SK-N-SH (cell line): ENCODE results near the gene STK4. TPM values are rescaled to one million over a fixed set of nuclear protein-coding genes. Genes with fewer than 3 reads are reported as not detected.

ENCODE experiments used
- CTCF ChIA-PET: fragments of 300-600, 350-600 bp; formaldehyde crosslinking; extraction: SDS; loops from one replicate; lab custom pipeline; 2021; lab: Yijun Ruan, JAX
- POLR2A ChIA-PET: fragments of 350-600 bp; sonication (Branson Sonifier 250); formaldehyde crosslinking; extraction: SDS; loops from one replicate; lab custom pipeline; 2020; ENCODE audit warnings: antibody characterized with exemption, inconsistent platforms; lab: Yijun Ruan, JAX
- DNase-seq: peaks from one replicate; pipeline ENCODE4 v3.0.0; 2012
- H2AFZ ChIP-seq: fragments of 200-600 bp; sonication (generic); 2 replicates; pipeline ENCODE4 v1.8.1; 2016; ENCODE audit warnings: antibody characterized with exemption, mild to moderate bottlenecking, low read depth
- H3F3A ChIP-seq: fragments of 200-600 bp; sonication (generic); replicated peaks from 2 replicates; pipeline ENCODE3; 2016; ENCODE audit warnings: antibody characterized with exemption, mild to moderate bottlenecking; ENCODE audit not compliant: insufficient read depth
- H3K27ac ChIP-seq, 2 experiments: fragments of 200-500 bp in 1 of 2; fragments of 200-600 bp in 1 of 2; sonication (Bioruptor generic) in 1 of 2; sonication (generic), shearing (Covaris generic) in 1 of 2; 2 replicates each; pipeline versions ENCODE4 v1.5.1 to v1.6.1; 2014 to 2016; ENCODE audit warnings: low read depth in 2 of 2, inconsistent platforms in 1 of 2, low read length in 1 of 2, mild to moderate bottlenecking in 1 of 2, mixed read lengths in 1 of 2
- H3K27me3 ChIP-seq: fragments of 200-600 bp; sonication (generic), shearing (Covaris generic); 2 replicates; pipeline ENCODE4 v1.6.1; 2016; ENCODE audit warnings: mixed run types; ENCODE audit not compliant: insufficient read depth
- H3K36me3 ChIP-seq, 2 experiments: fragments of 200-500 bp in 1 of 2; fragments of 200-600 bp in 1 of 2; sonication (Bioruptor generic) in 1 of 2; sonication (generic) in 1 of 2; replicated peaks in 1 of 2; 2 replicates each; pipeline versions ENCODE3 to v1.5.1; 2014 to 2016; ENCODE audit warnings: low read length in 1 of 2, mild to moderate bottlenecking in 1 of 2; ENCODE audit not compliant: insufficient read depth in 2 of 2, control insufficient read depth in 1 of 2
- H3K4me1 ChIP-seq, 2 experiments: fragments of 200-500 bp in 1 of 2; fragments of 200-600 bp in 1 of 2; sonication (Bioruptor generic) in 1 of 2; sonication (generic), shearing (Covaris generic) in 1 of 2; 2 replicates each; pipeline versions ENCODE4 v1.5.1 to v1.6.1; 2014 to 2016; ENCODE audit warnings: low read depth in 1 of 2, low read length in 1 of 2, mixed run types in 1 of 2; ENCODE audit not compliant: insufficient read depth in 2 of 2, control insufficient read depth in 1 of 2
- H3K4me2 ChIP-seq: fragments of 200-600 bp; sonication (generic), shearing (Covaris generic); 2 replicates; pipeline ENCODE4 v1.6.1; 2017; ENCODE audit warnings: mixed run types
- H3K4me3 ChIP-seq, 2 experiments: fragments of 200-500 bp in 1 of 2; fragments of 200-600 bp in 1 of 2; sonication (Bioruptor generic) in 1 of 2; sonication (generic), shearing (Covaris generic) in 1 of 2; 2 replicates each; pipeline versions ENCODE4 v1.5.1 to v1.8.1; 2014 to 2016; ENCODE audit warnings: low read depth in 2 of 2, inconsistent platforms in 1 of 2, low read length in 1 of 2, mild to moderate bottlenecking in 1 of 2, mixed read lengths in 1 of 2, moderate library complexity in 1 of 2
- H3K79me2 ChIP-seq: fragments of 200-600 bp; sonication (generic); 2 replicates; pipeline ENCODE4 v1.8.1; 2017; ENCODE audit warnings: mild to moderate bottlenecking; ENCODE audit not compliant: insufficient read depth
- H3K9ac ChIP-seq: fragments of 200-600 bp; sonication (generic); 2 replicates; pipeline ENCODE4 v1.6.1; 2017; ENCODE audit warnings: mixed run types
- H3K9me2 ChIP-seq: fragments of 200-600 bp; sonication (generic); 2 replicates; pipeline ENCODE4 v1.6.1; 2017; ENCODE audit warnings: mixed run types
- H3K9me3 ChIP-seq: fragments of 200-600 bp; sonication (generic); 2 replicates; pipeline ENCODE4 v1.6.1; 2017; ENCODE audit warnings: mixed run types, mild to moderate bottlenecking, moderate library complexity
- H4K20me1 ChIP-seq: fragments of 200-600 bp; sonication (generic); 2 replicates; pipeline ENCODE4 v1.6.1; 2017; ENCODE audit warnings: mild to moderate bottlenecking, mixed run types; ENCODE audit not compliant: insufficient read depth
- CHD2 ChIP-seq: fragments of 150-350 bp; IDR thresholded peaks from 2 replicates; pipeline ENCODE4 v1.6.1; 2018; ENCODE audit warnings: low read length; ENCODE audit not compliant: partially characterized antibody
- CTCF ChIP-seq: fragments of 200-600 bp; sonication (generic); IDR thresholded peaks from 2 replicates; pipeline ENCODE4 v1.6.1; 2017; ENCODE audit warnings: antibody characterized with exemption, mild to moderate bottlenecking, moderate library complexity
- ELF1 ChIP-seq: IDR thresholded peaks from 2 replicates; pipeline ENCODE4 v1.4.0; 2012
- EP300 ChIP-seq, 2 experiments: IDR thresholded peaks; 2 replicates each; pipeline versions ENCODE4 v1.4.0 to v1.6.1; 2012; ENCODE audit warnings: borderline replicate concordance in 1 of 2, low read depth in 1 of 2, low read length in 1 of 2
- FOSL2 ChIP-seq: IDR thresholded peaks from 2 replicates; pipeline ENCODE4 v1.4.0; 2012; ENCODE audit warnings: low read depth, mild to moderate bottlenecking, moderate library complexity, borderline replicate concordance
- FOXJ3 ChIP-seq: sonication (generic); formaldehyde crosslinking; IDR thresholded peaks from 2 replicates; pipeline ENCODE4 v1.5.1; 2020; ENCODE audit warnings: mild to moderate bottlenecking, missing genetic modification reagents
- FOXM1 ChIP-seq: IDR thresholded peaks from 2 replicates; pipeline ENCODE4 v1.4.0; 2012; ENCODE audit warnings: low read depth, mild to moderate bottlenecking
- GABPA ChIP-seq: IDR thresholded peaks from 2 replicates; pipeline ENCODE4 v1.4.0; 2012; ENCODE audit warnings: low read depth, mild to moderate bottlenecking
- GATA2 ChIP-seq: sonication (generic); formaldehyde crosslinking; IDR thresholded peaks from 2 replicates; pipeline ENCODE4 v1.5.0; 2020; ENCODE audit warnings: mild to moderate bottlenecking, missing genetic modification reagents
- IRF3 ChIP-seq: fragments of 150-350 bp; IDR thresholded peaks from 2 replicates; pipeline ENCODE4 v1.6.1; 2016; ENCODE audit warnings: mild to moderate bottlenecking, low read depth, low read length
- JUND ChIP-seq: IDR thresholded peaks from 2 replicates; pipeline ENCODE4 v1.4.0; 2012
- MAX ChIP-seq: IDR thresholded peaks from 2 replicates; pipeline ENCODE4 v1.4.0; 2012; ENCODE audit warnings: low read depth
- NRF1 ChIP-seq: IDR thresholded peaks from 2 replicates; pipeline ENCODE4 v1.6.1; 2012; ENCODE audit warnings: low read depth, mild to moderate bottlenecking, low read length
- PBX3 ChIP-seq: IDR thresholded peaks from 2 replicates; pipeline ENCODE4; 2012
- POLR2AphosphoS5 ChIP-seq: IDR thresholded peaks from 2 replicates; pipeline ENCODE4 v1.6.1; 2012; ENCODE audit warnings: low read depth, low read length
- RAD21 ChIP-seq: IDR thresholded peaks from 2 replicates; pipeline ENCODE4 v1.6.1; 2012; ENCODE audit warnings: mild to moderate bottlenecking, low read length
- SIN3A ChIP-seq: IDR thresholded peaks from 2 replicates; pipeline ENCODE4 v1.6.1; 2012; ENCODE audit warnings: low read depth, mild to moderate bottlenecking, low read length, moderate library complexity, borderline replicate concordance
- TAF1 ChIP-seq: IDR thresholded peaks from 2 replicates; pipeline ENCODE4 v1.6.1; 2012; ENCODE audit warnings: low read depth, mild to moderate bottlenecking, low read length, moderate library complexity, borderline replicate concordance
- TCF12 ChIP-seq: IDR thresholded peaks from 2 replicates; pipeline ENCODE4 v1.4.0; 2012
- TEAD4 ChIP-seq: IDR thresholded peaks from 2 replicates; pipeline ENCODE4 v1.4.0; 2012; ENCODE audit warnings: mild to moderate bottlenecking, borderline replicate concordance; ENCODE audit not compliant: insufficient read depth
- USF1 ChIP-seq: IDR thresholded peaks from 2 replicates; pipeline ENCODE4 v1.4.0; 2012; ENCODE audit warnings: low read depth, borderline replicate concordance
- ZBTB33 ChIP-seq: IDR thresholded peaks from 2 replicates; pipeline ENCODE4 v1.4.0; 2012; ENCODE audit warnings: low read depth, borderline replicate concordance
- WGBS: methylation state at CpG from one replicate; pipeline ENCODE4 v1.1.6; 2017; ENCODE audit warnings: low lambda C conversion rate; 5-methylcytosine and 5-hydroxymethylcytosine counted together
- polyA plus RNA-seq, 3 experiments: library from polyadenylated mRNA; depleted of rRNA; stranded (reverse); fragments of >200 nt; gene quantifications; 2 replicates each; pipeline ENCODE4 v1.2.3, GENCODE V29; 2012

STK4 gene
- polyA plus RNA-seq, 1 of the 3 experiments (the other 2 are of a cell fraction), result 11.4 TPM

- 0 out of 2 replicates have a peak, but pooled peaks have one; percentile 5 for TF ChIP-seq FOXM1
- peak; percentile 50; the same call in 1 of the 2 replicates for TF ChIP-seq FOSL2
- no peak for TF ChIP-seq IRF3
Measured at GRCh38 chr20:45041464-45042337, 75.4 kb downstream of the STK4 start (continued).

- TF ChIP-seq POLR2AphosphoS5 (no peak), FOXJ3 (CRISPR knock-in tag) (no peak), SIN3A (no peak), EP300 (IDR thresholded peaks at IDR 0.05; ENCODE audit: borderline replicate concordance in 1 of 2, low read depth in 1 of 2, low read length in 1 of 2) (no peak), PBX3 (no peak), TAF1 (no peak), CTCF (no peak), NRF1 (no peak), RAD21 (no peak), TCF12 (no peak), TEAD4 (no peak), ELF1 (no peak), ZBTB33 (no peak), MAX (no peak), CHD2 (no peak), GABPA (no peak), USF1 (no peak), JUND (no peak), GATA2 (CRISPR knock-in tag) (no peak)
- H3K27me3 ChIP-seq, result no peaks in the 10 kb centered on the region
- H3K4me3 ChIP-seq, result no peak overlapping the region
- ChIA-PET POLR2A (no interaction called here), CTCF (interaction anchor here (0.9 to 4.9 kb wide), 14 partner anchors 8 to 259 kb away, joined by 4 to 108 read pairs (median 17); no protein-coding TSS in a partner anchor)
- no peaks in the 10 kb centered on the region for H3K9me3 ChIP-seq
- H4K20me1 ChIP-seq, result no peaks in the 10 kb centered on the region
- peaks cover 0 to 33% of the 10 kb centered on the region in 2 experiments; a peak in 2 of 4 replicates for H3K4me1 ChIP-seq
- peak overlapping the region in 1 of 2 experiments; percentile 63; a peak in 1 of 4 replicates for H3K27ac ChIP-seq
- H3K79me2 ChIP-seq, result peaks cover 21% of the 10 kb centered on the region; the same call in 1 of the 2 replicates
- H3K9me2 ChIP-seq, result no peaks in the 10 kb centered on the region
- no peak overlapping the region for H3K9ac ChIP-seq
- no peak for DNase-seq
- WGBS, result 89% methylated on average over 1 of the region's 1 CpG
- H3K36me3 ChIP-seq, result peaks cover 2 to 7% of the 10 kb centered on the region in 2 experiments
- H2AFZ ChIP-seq, result no peak overlapping the region
- H3F3A ChIP-seq, result peaks cover 4% of the 10 kb centered on the region
- no peak overlapping the region for H3K4me2 ChIP-seq
Measured at GRCh38 chr20:45042978-45043377, 76.7 kb downstream of the STK4 start.
